Neural progenitor cell (in vitro differentiated cells): Measurements from ENCODE around the gene PRLH. TPM values are rescaled to one million over a fixed set of nuclear protein-coding genes. Genes with fewer than 3 reads are reported as not detected.

Source experiments
- DNase-seq: peaks from one replicate; pipeline ENCODE4 v3.0.0-alpha.2; 2016; ENCODE audit warnings: low spot score
- H2AFZ ChIP-seq: fragments of 200-600 bp; sonication (generic); replicated peaks from 2 replicates; pipeline ENCODE4 v1.6.1; 2016; ENCODE audit warnings: antibody characterized with exemption
- H3F3A ChIP-seq: fragments of 200-600 bp; sonication (generic); 2 replicates; pipeline ENCODE4 v1.6.1; 2016; ENCODE audit warnings: antibody characterized with exemption, low read depth
- H3K27ac ChIP-seq: fragments of 200-600 bp; sonication (generic); 2 replicates; pipeline ENCODE4 v1.5.1; 2016; ENCODE audit warnings: mild to moderate bottlenecking
- H3K27me3 ChIP-seq: fragments of 200-600 bp; sonication (generic); 2 replicates; pipeline ENCODE4 v1.6.1; 2016; ENCODE audit warnings: mild to moderate bottlenecking, moderate library complexity
- H3K36me3 ChIP-seq: fragments of 200-600 bp; sonication (generic); 2 replicates; pipeline ENCODE4 v1.5.1; 2016
- H3K4me1 ChIP-seq: fragments of 200-600 bp; sonication (generic); 2 replicates; pipeline ENCODE4 v1.6.1; 2016; ENCODE audit warnings: mixed run types
- H3K4me2 ChIP-seq: fragments of 200-600 bp; sonication (generic); 2 replicates; pipeline ENCODE4 v1.6.1; 2016
- H3K4me3 ChIP-seq: fragments of 200-600 bp; sonication (generic); 2 replicates; pipeline ENCODE4 v1.5.1; 2016
- H3K79me2 ChIP-seq: fragments of 200-600 bp; sonication (generic); 2 replicates; pipeline ENCODE4 v1.6.1; 2016; ENCODE audit warnings: low read depth
- H3K9ac ChIP-seq: fragments of 200-600 bp; sonication (generic); 2 replicates; pipeline ENCODE4 v1.6.1; 2016
- H3K9me3 ChIP-seq: fragments of 200-600 bp; sonication (generic); 2 replicates; pipeline ENCODE4 v1.5.1; 2016; ENCODE audit warnings: low read depth
- H4K20me1 ChIP-seq: fragments of 200-600 bp; sonication (generic); 2 replicates; pipeline ENCODE4 v1.6.1; 2016; ENCODE audit warnings: low read depth
- H3K27ac Mint-ChIP-seq: 3 replicates; pipeline ENCODE4 v1.8.0; 2021; ENCODE audit warnings: mixed read lengths
- H3K27me3 Mint-ChIP-seq: 2 replicates; pipeline ENCODE4 v1.8.0; 2022; ENCODE audit warnings: low read depth, mild to moderate bottlenecking, inconsistent platforms, moderate library complexity, mixed read lengths; ENCODE audit not compliant: insufficient read depth
- H3K36me3 Mint-ChIP-seq: 3 replicates; pipeline ENCODE4 v1.8.0; 2021; ENCODE audit warnings: mixed read lengths
- H3K4me1 Mint-ChIP-seq: 3 replicates; pipeline ENCODE4 v1.8.0; 2021; ENCODE audit warnings: mixed read lengths
- H3K4me3 Mint-ChIP-seq: 3 replicates; pipeline ENCODE4 v1.8.0; 2021; ENCODE audit warnings: mild to moderate bottlenecking, moderate library complexity, mixed read lengths
- H3K9me3 Mint-ChIP-seq: 3 replicates; pipeline ENCODE4 v1.8.0; 2020; ENCODE audit warnings: mixed read lengths
- CTCF ChIP-seq: fragments of 200-600 bp; sonication (generic); IDR thresholded peaks from 2 replicates; pipeline ENCODE4 v1.5.1; 2017; ENCODE audit warnings: antibody characterized with exemption, mild to moderate bottlenecking
- EZH2 ChIP-seq: fragments of 200-600 bp; sonication (generic); IDR thresholded peaks from 2 replicates; pipeline ENCODE4 v1.6.1; 2017; ENCODE audit warnings: antibody characterized with exemption, mild to moderate bottlenecking, moderate library complexity
- EZH2phosphoT487 ChIP-seq: fragments of 200-600 bp; sonication (generic); IDR thresholded peaks from 2 replicates; pipeline ENCODE4 v1.6.1; 2017; ENCODE audit warnings: antibody characterized with exemption
- total RNA-seq: library from RNA; depleted of rRNA; stranded (reverse); fragments of >200 nt; gene quantifications from 2 replicates; pipeline ENCODE4 v1.2.3, GENCODE V29; 2015; ENCODE audit warnings: low replicate concordance

Gene PRLH
- total RNA-seq, 1 donor from 2014 or later = not detected

- H3K4me1 Mint-ChIP-seq = peaks cover 12% of the 10 kb centered on the region
- Histone ChIP-seq H3K9me3 (no peaks in the 10 kb centered on the region), H3K36me3 (no peaks in the 10 kb centered on the region), H3K4me1 (no peaks in the 10 kb centered on the region), H3K4me3 (no peak overlapping the region), H3K27ac (no peak overlapping the region), H3F3A (no peaks in the 10 kb centered on the region), H4K20me1 (no peaks in the 10 kb centered on the region), H3K9ac (no peak overlapping the region), H2AFZ (no peak overlapping the region), H3K4me2 (no peak overlapping the region), H3K27me3 (no peaks in the 10 kb centered on the region), H3K79me2 (no peaks in the 10 kb centered on the region)
- no peak for DNase-seq
- H3K9me3 Mint-ChIP-seq = no peaks in the 10 kb centered on the region
- no peaks in the 10 kb centered on the region for H3K36me3 Mint-ChIP-seq
- no peak overlapping the region for H3K27ac Mint-ChIP-seq
- TF ChIP-seq EZH2 = no peak
- no peak for TF ChIP-seq EZH2phosphoT487
- no peak for TF ChIP-seq CTCF
- peaks cover 6% of the 10 kb centered on the region for H3K27me3 Mint-ChIP-seq
- no peak overlapping the region for H3K4me3 Mint-ChIP-seq
These were observed 4.5 kb downstream of the PRLH start for GRCh38 chr2:237570776-237571335.

DNA sequence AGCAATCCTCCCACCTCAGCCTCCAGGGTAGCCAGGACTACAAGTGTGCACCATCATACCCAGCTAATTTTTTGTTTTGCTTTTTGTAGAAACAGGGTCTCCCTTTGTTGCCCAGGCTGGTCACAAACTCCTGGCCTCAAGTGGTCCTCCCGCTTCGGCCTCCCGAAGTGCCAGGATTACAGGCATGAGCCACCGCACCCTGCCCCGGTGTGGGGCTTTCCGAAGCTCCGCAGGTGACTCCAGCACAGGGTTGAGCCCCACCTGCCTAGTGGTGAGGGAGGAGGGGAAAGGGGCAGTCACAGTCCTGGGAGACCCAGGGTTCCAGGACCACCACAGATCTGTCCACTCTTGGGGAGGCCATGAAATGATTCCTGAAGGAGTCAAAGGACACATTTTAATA lies 5.2 kb downstream of the PRLH start:
- no peaks in the 10 kb centered on the region for H3K9me3 Mint-ChIP-seq
- Histone ChIP-seq H3K27ac (no peak overlapping the region), H3K4me3 (no peak overlapping the region), H4K20me1 (no peaks in the 10 kb centered on the region), H3K4me2 (no peak overlapping the region), H3F3A (no peaks in the 10 kb centered on the region), H3K79me2 (no peaks in the 10 kb centered on the region), H3K36me3 (no peaks in the 10 kb centered on the region), H3K4me1 (no peaks in the 10 kb centered on the region), H3K9ac (no peak overlapping the region), H3K27me3 (no peaks in the 10 kb centered on the region), H3K9me3 (no peaks in the 10 kb centered on the region), H2AFZ (no peak overlapping the region)
- DNase-seq = no peak
- H3K27ac Mint-ChIP-seq = no peak overlapping the region
- peaks cover 6% of the 10 kb centered on the region for H3K27me3 Mint-ChIP-seq
- peak overlapping the region; percentile 53 for H3K4me3 Mint-ChIP-seq
- TF ChIP-seq CTCF (no peak), EZH2 (no peak), EZH2phosphoT487 (no peak)
- H3K4me1 Mint-ChIP-seq = peaks cover 12% of the 10 kb centered on the region
- H3K36me3 Mint-ChIP-seq = no peaks in the 10 kb centered on the region

- DNase-seq = peak; percentile 96
- Mint-ChIP-seq H3K9me3 (no peaks in the 10 kb centered on the region), H3K27me3 (peaks cover 6% of the 10 kb centered on the region), H3K36me3 (no peaks in the 10 kb centered on the region), H3K4me3 (no peak overlapping the region), H3K4me1 (peaks cover 12% of the 10 kb centered on the region), H3K27ac (peak overlapping the region; percentile 72)
- Histone ChIP-seq H3K4me1 (no peaks in the 10 kb centered on the region), H3K4me3 (no peak overlapping the region), H3K9me3 (no peaks in the 10 kb centered on the region), H3F3A (no peaks in the 10 kb centered on the region), H3K4me2 (no peak overlapping the region), H2AFZ (no peak overlapping the region), H4K20me1 (no peaks in the 10 kb centered on the region), H3K36me3 (no peaks in the 10 kb centered on the region), H3K27me3 (no peaks in the 10 kb centered on the region), H3K9ac (no peak overlapping the region), H3K27ac (no peak overlapping the region), H3K79me2 (no peaks in the 10 kb centered on the region)
- TF ChIP-seq EZH2phosphoT487 (no peak), CTCF (peak; percentile 100), EZH2 (no peak)
These were observed 5.8 kb downstream of the PRLH start for GRCh38 chr2:237572021-237572741.
